GM12892 (cell line): ENCODE results near the gene GPC4.

Experiments used
- POLR2A ChIP-seq: IDR thresholded peaks from 2 replicates; pipeline ENCODE4 v1.6.1; 2011; ENCODE audit warnings: low read depth, low read length, control low read depth
- POLR2AphosphoS5 ChIP-seq: IDR thresholded peaks from 2 replicates; pipeline ENCODE4 v1.6.1; 2011; ENCODE audit warnings: low read depth, low read length, control low read depth
- TAF1 ChIP-seq: IDR thresholded peaks from 2 replicates; pipeline ENCODE4 v1.6.1; 2011; ENCODE audit warnings: low read depth, mild to moderate bottlenecking, control low read depth, low read length, borderline replicate concordance

GRCh38 chrX:133267621-133268020, 147.7 kb downstream of the GPC4 start:
- TF ChIP-seq POLR2A = no peak
- no peak for TF ChIP-seq TAF1
- TF ChIP-seq POLR2AphosphoS5 = no peak
